Globus pallidus (tissue), 1 donor: Measurements from ENCODE around the gene HAPSTR1.
A peak's percentile ranks its signal among the peaks of the same experiment; 100 is the strongest.

ENCODE experiments used
- DNase-seq: peaks from one replicate; pipeline ENCODE4 v3.0.0-alpha.2; 2015; ENCODE audit warnings: low spot score

The HAPSTR1 gene

DNA sequence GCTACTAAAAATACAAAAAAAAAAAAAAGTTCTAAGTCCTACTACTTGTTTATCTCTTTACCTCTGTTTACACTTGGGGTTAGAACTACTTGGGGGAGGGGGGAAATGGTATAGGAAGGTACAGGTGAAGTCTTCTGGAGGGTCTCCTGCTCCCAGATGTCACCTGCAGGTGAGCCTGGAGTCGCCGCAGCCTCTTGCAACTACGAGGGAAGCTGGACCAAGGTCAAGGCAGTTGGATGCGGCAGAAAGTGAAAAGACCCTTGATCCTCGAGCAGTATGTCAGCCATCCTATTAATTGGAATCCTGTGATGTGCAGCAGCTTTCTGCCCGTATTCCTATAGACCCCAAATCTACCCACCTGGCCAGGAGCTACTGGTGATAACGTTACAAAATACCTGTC lies 33.0 kb downstream of the HAPSTR1 start:
- no peak for DNase-seq

DNA sequence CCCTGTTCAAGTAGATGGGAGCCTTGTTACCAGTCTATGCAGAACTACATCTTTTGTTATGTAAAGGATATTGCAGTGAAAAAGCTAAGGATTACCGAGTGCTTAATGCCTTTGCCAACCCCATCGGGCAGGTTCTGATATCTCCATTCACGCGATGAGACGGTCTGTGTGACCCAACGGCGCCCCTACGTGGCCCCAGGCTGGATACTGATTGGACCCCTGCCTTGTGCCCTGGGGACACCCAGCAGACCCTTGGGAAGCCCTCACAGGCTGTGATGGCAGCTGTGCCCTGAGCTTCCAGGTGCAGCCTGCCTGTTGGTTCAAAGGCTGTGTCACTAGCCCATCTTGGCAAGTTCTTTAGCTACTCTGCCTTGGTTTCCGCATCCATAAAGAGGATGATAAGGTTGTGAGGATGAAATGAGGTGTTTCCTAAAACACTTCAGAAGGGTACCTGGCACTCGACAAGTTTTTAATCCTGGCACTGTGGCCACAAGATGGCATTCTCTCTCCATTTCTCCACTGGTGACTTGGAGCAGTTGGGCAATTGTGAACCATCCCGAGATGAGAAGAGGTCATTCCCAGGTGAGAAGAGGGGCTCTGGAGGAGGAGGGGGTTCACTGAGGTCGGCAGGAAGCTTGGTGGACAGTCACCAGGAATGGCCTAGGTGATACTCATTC lies 33.6 kb downstream of the HAPSTR1 start:
- DNase-seq = no peak

DNA sequence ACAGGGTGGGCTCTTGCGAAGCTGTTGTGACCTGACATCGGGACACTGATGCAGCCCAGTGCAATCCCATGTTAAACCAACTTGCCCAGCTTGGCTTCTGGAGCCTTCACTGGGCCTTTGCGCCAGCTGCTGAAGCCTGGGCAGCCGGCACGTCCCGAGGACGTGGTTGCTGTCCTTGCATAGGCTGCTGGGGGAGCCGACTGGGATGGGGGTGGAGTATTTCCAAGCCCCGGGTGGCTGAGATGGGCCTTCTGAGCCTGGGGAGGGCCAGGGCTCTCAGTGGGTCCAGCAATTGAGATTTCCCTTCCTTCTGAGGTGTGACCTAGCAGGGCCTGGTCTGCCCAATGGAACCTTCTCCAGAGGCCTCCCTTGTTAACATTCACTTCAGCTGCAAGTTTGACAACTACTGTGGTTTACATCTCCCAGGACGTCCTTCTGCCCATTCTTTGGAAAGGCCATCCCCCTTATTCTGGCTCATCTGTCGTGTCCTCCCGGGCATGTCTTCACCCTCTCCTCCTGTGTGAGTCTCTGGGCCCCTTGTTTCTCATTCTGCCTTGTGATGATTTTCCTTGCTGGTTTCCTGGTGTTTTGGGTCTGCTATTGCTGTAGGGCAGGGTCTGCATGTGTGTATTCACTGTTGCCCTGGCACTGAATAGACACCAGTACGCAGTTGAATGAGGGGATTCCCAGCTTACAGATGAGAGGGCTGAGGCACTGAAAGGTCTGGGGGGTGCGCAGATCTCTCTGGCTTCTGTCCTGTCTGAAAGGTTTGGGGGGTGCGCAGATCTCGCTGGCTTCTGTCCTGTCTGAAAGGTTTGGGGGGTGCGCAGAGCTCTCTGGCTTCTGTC lies 34.4 kb downstream of the HAPSTR1 start:
- no peak for DNase-seq

DNA sequence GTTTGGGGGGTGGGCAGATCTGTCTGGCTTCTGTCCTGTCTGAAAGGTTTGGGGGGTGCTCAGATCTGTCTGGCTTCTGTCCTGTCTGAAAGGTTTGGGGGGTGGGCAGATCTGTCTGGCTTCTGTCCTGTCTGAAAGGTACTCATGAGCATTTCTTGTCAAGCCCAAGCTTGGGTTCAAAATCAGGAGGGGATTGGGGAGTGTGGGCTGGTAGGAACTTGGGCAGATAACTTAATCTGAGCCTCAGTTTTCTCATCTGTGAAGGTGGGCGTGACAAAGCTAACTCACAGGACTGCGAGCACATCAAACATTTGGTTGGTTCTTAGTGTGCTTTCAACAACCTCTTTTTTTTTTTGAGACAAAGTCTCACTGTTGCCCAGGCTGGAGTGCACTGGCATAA lies 35.2 kb downstream of the HAPSTR1 start:
- no peak for DNase-seq

DNA sequence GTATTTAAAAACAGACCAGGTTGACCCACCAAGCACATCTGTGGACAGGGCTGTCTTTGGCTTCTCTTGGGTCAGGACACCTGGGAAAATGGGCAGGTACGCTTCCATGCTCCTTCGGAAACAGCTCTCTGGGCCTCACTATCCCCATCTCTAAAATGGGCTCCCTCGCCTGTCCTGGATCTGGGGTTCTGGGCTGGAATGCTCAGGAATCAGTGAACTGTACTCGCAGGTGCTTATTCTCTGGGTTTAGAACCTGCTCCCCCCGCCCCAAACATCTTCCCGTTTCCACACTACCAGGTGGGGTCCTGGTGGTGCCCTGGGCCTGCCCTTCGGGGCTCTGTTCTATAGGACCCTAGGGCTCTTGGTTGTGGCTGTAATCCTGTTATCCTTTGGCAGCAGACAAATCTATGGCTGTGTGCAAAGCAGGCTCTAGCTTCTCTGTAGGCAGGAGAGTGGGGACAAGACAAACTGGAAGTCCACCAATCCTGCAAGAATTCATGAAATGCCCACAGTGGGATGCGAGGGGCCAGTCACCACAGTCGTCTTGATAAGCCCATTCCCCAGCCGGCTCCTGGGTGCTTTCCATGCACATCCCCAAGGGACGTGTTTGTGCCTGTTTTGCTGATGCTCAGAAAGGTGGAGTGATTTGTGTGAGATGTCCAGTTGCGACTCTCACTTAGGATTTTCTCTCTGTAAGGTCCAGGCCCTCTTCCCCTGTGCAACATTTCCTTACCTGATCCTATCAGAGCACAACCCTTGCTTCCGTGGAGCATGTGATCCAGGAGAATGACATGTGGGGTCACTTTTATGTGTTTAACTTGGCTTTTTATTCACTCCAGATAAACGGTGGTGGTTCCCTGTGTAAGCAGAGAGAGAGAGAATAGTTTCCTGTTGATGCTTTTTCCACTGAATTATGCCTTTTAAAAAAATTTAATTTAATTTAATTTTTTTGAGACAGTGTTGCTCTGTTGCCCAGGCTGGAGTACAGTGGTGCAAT lies 37.2 kb downstream of the HAPSTR1 start:
- DNase-seq = no peak

DNA sequence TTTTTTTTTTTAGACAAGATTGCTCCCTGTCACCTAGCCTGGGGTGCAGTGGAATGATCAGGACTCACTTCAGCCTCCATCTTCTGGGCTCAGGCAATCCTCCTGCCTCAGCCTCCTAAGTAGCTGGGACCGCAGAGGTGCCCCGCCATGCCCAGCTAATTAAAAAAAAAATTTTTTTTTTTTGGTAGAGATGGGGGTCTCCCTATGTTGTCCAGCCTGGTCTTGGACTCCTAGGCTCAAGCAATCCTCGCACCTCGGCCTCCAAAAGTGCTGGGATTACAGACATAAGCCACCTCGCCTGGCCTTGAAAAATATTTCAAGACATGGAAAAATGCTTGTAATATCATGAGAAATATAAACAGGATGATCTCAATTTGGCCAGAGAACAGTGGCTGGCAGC lies 42.9 kb downstream of the HAPSTR1 start:
- DNase-seq = no peak

DNA sequence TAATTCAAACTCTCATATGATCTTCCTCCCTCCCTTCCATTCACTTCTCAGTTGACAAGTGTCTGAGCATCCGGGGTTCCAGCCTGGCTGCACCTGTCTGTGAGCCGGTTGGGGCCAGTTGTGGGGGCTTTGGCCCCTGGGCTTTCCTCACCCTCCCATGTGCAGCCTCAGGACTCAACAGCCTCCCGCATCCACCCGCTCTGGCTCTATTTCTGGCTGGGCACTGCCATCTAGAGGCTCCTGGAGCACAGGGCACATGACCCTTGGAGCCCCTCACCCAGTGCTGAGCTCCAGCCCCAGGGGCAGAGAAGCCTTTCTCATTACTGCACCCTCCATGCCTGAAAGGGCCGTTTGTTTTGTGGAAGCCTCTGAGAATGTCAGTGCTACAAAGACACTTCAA lies 43.3 kb downstream of the HAPSTR1 start:
- DNase-seq = no peak

DNA sequence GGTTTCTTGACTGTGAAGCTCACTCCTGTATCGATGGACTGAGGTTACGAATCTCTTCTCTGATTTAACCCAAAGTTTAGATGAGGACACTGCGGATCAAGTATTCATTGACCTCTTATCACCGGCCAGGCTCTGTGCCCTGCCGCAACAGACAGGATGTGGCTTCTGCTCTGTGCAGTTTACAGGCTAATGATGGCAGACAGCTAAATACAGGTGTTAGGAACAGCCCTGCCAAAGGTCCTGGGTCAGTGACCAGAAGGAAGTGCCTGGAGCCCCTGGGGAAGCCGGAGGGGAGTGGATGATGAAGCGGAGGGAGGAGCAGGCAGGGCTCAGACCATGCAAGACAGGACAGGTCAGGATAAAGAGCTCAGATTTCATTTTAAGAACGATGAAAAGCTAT lies 44.4 kb downstream of the HAPSTR1 start:
- no peak for DNase-seq

DNA sequence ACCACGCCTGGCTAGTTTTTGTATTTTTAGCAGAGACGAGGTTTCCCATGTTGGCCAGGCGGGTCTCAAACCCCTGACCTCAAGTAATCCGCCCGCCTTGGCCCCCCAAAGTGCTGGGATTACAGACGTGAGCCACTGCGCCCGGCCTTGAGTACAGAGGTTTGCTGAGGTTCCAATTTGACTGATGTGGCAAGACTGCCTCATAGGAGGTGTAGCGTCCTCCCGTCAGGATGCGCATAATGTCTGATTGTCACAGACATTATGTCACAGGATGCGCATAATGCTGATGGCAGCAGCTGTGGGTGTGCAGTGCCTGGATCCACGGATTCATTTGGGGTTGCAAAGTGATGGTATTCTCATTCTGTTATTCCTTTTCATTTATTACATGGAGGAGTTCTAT lies 45.2 kb downstream of the HAPSTR1 start:
- no peak for DNase-seq

DNA sequence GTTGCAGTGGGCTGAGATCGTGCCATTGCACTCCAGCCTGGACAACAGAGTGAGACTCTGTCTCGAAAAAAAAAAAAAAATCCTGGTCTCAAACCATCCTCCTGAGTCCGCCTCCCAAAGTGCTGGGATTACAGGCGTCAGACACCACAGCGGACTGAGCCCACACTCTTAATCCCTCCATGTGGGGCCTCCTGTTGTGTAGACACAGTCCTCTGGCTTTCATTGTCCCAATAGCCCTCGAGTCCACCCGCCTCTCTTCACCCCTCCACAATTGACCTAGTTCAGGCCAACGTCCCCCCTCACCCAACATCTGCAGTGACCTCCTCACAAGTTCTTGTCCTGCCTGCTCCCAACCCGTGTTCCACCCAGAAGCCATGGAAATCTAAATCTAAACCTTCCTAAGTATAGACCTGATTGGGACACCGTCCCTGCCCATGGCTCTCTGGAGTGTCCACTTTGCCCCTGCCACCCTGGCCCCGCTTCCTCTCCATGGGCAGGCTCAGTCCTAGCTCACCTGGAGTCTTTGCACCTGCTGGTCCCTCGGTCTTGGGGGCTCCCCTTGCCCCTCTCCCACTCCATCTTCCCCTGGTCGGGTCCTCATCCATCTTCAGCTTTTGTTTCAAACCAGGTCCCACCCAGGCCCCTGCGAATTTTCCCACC lies 46.7 kb downstream of the HAPSTR1 start:
- DNase-seq = no peak

DNA sequence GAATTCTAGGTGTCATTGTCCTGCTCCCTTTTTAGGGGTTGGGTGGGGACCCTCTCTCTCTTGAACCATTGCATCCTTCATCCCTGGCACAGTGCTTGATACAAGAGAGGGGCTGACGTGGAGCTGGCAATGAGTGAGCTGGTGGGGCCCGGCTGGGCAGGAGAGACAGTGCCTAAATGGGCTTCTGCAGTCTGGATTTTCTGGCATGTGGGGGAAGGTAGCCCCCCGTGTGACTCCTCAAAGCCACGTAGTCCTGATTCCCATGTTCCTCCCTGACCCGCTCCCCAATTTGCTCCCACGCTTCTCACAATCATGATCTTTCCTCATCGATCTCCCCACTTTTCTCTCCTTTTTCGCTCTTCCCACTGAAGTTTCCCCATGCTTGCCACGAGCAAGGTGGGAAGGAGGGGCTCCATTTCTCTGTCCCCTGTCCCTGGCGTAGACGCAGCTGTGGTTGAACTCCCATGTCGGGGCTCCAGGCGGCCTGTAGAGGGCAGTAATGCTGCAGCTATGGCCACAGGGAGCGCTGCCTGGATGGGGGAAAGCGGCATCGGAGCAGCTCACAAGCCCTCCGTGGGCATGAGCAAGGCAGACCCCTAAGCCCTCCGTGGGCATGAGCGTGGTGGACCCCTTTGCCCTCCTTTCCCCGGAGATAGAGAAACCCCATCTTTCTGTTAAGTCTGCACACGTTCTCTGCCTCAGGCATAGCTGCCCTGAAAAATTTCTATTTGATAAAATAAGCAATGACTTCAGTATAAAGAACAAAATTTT lies 47.5 kb downstream of the HAPSTR1 start:
- peak; percentile 72 for DNase-seq

DNA sequence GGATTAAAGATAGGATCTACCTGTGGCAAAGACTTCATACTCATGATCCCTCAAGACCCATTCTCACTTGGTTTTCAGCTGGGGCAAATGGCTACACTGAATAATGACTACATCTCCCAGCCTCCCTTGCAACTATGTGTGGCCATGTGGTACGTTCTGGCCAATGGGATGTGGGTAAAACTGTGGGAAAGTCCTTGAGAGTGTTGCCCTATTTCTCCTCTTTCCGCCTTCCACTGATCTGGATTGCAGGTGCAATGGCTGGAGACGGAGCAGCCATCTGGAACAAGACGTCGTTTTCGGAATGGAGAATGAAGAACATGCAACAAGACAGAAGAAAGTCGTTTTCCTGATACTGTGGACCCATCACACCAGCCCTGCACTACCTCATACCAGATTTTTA lies 48.5 kb downstream of the HAPSTR1 start:
- DNase-seq = no peak
